Fibroblast of lung (primary cell): ENCODE results near the gene SPEM3. TPM values are rescaled to one million over a fixed set of nuclear protein-coding genes. Genes with fewer than 3 reads are reported as not detected.
A peak's percentile ranks its signal among the peaks of the same experiment; 100 is the strongest.

ENCODE experiments used
- DNase-seq, 2 donors: peaks; one replicate each; pipeline versions ENCODE4 v3.0.0 to v3.0.0-alpha.2; 2010; ENCODE audit warnings: low read depth in 2 of 2
- H2AFZ ChIP-seq: 2 replicates; pipeline ENCODE4 v1.5.1; 2012; ENCODE audit warnings: low read length, control low read depth, inconsistent platforms
- H3K27ac ChIP-seq: 2 replicates; pipeline ENCODE4 v1.5.1; 2011; ENCODE audit warnings: low read length, control low read depth; ENCODE audit not compliant: insufficient read depth
- H3K27me3 ChIP-seq: 2 replicates; pipeline ENCODE4 v1.5.1; 2011; ENCODE audit warnings: mild to moderate bottlenecking, low read length; ENCODE audit not compliant: control insufficient read depth, insufficient read depth
- H3K36me3 ChIP-seq: 2 replicates; pipeline ENCODE4 v1.5.1; 2011; ENCODE audit warnings: low read length; ENCODE audit not compliant: control insufficient read depth, insufficient read depth
- H3K4me1 ChIP-seq: 2 replicates; pipeline ENCODE4 v1.5.1; 2011; ENCODE audit warnings: low read length; ENCODE audit not compliant: control insufficient read depth, insufficient read depth; ENCODE audit errors: extremely low read depth
- H3K4me2 ChIP-seq: 2 replicates; pipeline ENCODE4 v1.5.1; 2011; ENCODE audit warnings: low read length, control low read depth; ENCODE audit not compliant: insufficient read depth; ENCODE audit errors: extremely low read depth
- H3K4me3 ChIP-seq, 4 experiments: fragments of 200-600 bp in 1 of 4; sonication (generic) in 1 of 4; replicated peaks in 1 of 4; 2 replicates each; pipeline ENCODE4 v1.5.1; 2011 to 2016; ENCODE audit warnings: low read length in 4 of 4, low read depth in 3 of 4, mild to moderate bottlenecking in 3 of 4, control low read depth in 2 of 4, inconsistent platforms in 1 of 4, mixed read lengths in 1 of 4; ENCODE audit not compliant: insufficient read depth in 1 of 4; ENCODE audit errors: control extremely low read depth in 1 of 4
- H3K79me2 ChIP-seq: 2 replicates; pipeline ENCODE4 v1.5.1; 2012; ENCODE audit warnings: mild to moderate bottlenecking, low read length, inconsistent platforms; ENCODE audit not compliant: control insufficient read depth, insufficient read depth
- H3K9ac ChIP-seq: 2 replicates; pipeline ENCODE4 v1.5.1; 2011; ENCODE audit warnings: mild to moderate bottlenecking, low read length, control low read depth; ENCODE audit not compliant: insufficient read depth
- H3K9me3 ChIP-seq: 2 replicates; pipeline ENCODE4 v1.5.1; 2012; ENCODE audit warnings: low read depth, low read length; ENCODE audit not compliant: control insufficient read depth, insufficient read depth
- H4K20me1 ChIP-seq: 2 replicates; pipeline ENCODE4 v1.5.1; 2011; ENCODE audit warnings: low read length; ENCODE audit not compliant: control insufficient read depth, insufficient read depth; ENCODE audit errors: extremely low read depth
- EZH2 ChIP-seq: IDR thresholded peaks from 2 replicates; pipeline ENCODE4 v1.5.1; 2012; ENCODE audit warnings: low read length, control low read depth, mild to moderate bottlenecking; ENCODE audit errors: missing control alignments
- polyA plus RNA-seq, 2 donors: library from polyadenylated mRNA; depleted of rRNA in 1 of 2; stranded (reverse) in 1 of 2; unstranded in 1 of 2; fragments of >200 nt; gene quantifications; 2 replicates each; pipeline ENCODE4 v1.2.1, GENCODE V29; 2011 to 2012; ENCODE audit warnings: missing spikeins in 1 of 2
- total RNA-seq: library from RNA; depleted of rRNA; stranded (reverse); fragments of >200 nt; gene quantifications from 2 replicates; pipeline ENCODE4 v1.2.1, GENCODE V29; 2014
- TF ChIP-seq, protein P1 (sequence below), 2 donors: IDR thresholded peaks in 1 of 2; conservative IDR thresholded peaks in 1 of 2; 1 replicate in 1 of 2; 2 replicates in 1 of 2; pipeline ENCODE4 v1.5.1; 2011 to 2012; ENCODE audit warnings: low read length in 2 of 2, control low read depth in 1 of 2, inconsistent platforms in 1 of 2, low read depth in 1 of 2, mild to moderate bottlenecking in 1 of 2

Gene SPEM3
- total and polyA plus RNA-seq, 2 donors (not counting 1 experiment from before 2014, with no cell fraction given): not detected

DNA sequence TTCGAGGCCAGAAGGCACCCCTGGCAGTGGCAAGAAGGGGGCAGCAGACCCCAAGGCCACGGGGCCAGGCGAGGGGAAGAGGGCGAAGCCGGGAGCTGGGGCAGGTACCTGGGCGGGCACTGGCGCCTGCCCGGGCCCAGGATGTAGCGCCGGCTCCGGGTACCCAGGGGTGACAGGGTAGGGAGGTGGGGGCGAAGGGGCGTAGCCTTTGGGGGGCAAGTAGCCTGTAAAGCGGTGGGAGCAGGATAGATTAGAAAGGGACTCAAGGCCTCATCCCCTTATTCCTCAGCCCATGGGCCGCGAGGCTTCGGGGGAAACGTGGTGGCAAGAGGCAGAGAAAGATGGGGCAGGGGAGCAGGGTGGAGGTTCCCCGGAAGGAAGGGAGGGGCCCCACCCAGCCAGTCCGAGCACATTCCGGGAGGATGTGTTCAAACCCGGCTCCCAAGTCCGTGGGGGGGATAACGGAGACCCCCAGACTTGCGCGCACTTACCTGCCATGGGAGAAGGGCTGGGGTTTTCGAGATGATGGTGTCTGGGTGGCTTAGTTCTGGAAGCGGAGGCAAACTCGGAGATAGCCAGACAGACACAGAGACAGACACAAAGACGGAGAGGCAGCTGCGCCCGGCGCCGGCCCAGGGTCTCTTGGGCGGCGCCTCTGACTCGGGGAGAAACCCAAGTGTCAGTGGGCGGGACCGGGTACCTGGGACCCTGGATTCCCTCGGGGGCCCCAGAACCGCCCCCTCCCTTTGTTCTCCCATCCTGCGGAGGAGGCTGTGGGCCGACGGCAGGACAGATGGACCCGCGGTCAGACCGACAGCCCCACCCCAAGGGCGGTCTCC lies 34.8 kb upstream of the SPEM3 start:
- no peak for TF ChIP-seq EZH2
- TF ChIP-seq, protein P1, sequence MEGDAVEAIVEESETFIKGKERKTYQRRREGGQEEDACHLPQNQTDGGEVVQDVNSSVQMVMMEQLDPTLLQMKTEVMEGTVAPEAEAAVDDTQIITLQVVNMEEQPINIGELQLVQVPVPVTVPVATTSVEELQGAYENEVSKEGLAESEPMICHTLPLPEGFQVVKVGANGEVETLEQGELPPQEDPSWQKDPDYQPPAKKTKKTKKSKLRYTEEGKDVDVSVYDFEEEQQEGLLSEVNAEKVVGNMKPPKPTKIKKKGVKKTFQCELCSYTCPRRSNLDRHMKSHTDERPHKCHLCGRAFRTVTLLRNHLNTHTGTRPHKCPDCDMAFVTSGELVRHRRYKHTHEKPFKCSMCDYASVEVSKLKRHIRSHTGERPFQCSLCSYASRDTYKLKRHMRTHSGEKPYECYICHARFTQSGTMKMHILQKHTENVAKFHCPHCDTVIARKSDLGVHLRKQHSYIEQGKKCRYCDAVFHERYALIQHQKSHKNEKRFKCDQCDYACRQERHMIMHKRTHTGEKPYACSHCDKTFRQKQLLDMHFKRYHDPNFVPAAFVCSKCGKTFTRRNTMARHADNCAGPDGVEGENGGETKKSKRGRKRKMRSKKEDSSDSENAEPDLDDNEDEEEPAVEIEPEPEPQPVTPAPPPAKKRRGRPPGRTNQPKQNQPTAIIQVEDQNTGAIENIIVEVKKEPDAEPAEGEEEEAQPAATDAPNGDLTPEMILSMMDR (conservative IDR thresholded peaks at IDR 0.05 in 1 of 2, IDR thresholded peaks at IDR 0.05 in 1 of 2; ENCODE audit: low read depth in 1 of 2, low read length in 2 of 2): peak in 1 of 2 donors; percentile 5
- Histone ChIP-seq H3K4me2 (peak overlapping the region; percentile 92), H3K27ac (peak overlapping the region; percentile 90), H3K4me3 (peak overlapping the region; percentile 54 to 96 (median 80)), H3K4me1 (peaks cover 3% of the 10 kb centered on the region), H3K36me3 (peaks cover 15% of the 10 kb centered on the region), H3K79me2 (no peaks in the 10 kb centered on the region), H3K27me3 (no peaks in the 10 kb centered on the region), H2AFZ (peak overlapping the region; percentile 15), H3K9ac (peak overlapping the region; percentile 80), H3K9me3 (no peaks in the 10 kb centered on the region), H4K20me1 (no peaks in the 10 kb centered on the region)
- DNase-seq: no peak

DNA sequence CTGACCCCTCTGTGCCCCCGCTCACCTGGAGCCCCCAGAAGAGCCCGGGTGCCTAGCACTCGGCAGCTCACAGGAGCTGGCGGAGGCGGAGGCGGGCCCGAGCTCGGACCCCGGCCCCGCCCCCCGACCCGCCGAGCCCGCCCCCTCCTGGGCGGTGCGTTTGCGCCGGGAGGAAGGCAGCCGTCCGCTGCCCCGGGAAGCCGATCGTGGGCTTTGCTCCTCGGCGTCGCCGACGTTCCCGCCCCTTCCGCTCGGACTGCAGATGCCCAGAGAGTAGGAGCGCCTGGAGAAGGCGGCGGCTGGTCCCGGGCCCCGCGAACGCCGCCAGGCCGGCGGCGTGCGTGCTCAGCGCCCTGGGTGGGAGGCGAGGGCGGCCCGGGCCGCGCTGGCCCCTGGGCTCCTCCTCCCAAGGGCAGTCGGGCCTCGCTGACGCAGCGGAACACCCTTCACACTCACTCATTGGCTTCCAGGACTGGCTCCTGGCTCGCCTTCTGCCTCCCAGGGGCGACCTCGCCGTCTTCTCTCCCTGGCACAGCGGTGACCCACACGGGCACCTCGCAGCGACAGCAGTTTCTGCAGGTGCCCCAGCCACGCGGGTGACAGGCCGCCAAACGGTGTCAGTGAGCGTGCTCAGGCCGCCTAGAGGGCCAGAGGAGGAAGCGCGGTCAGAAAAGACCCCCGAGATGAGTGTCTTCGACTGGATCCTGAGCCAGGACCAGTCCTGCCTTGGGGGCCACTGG lies 34.0 kb upstream of the SPEM3 start, which contains the start of gene PLSCR3:
PLSCR3 (minus strand) TSS at position 74 of the 740 bp plus-strand sequence. CDS start 415 bp downstream, outside the sequence.
- Histone ChIP-seq H3K4me3 (peak within 1 kb of the TSS; percentile 54 to 96 (median 80)), H3K27me3 (no peaks in the 10 kb centered on the region), H3K79me2 (no peaks in the 10 kb centered on the region), H2AFZ (peak within 1 kb of the TSS; percentile 83), H3K9ac (peak within 1 kb of the TSS; percentile 80), H3K36me3 (peaks cover 13% of the 10 kb centered on the region), H3K9me3 (no peaks in the 10 kb centered on the region), H3K27ac (peak within 1 kb of the TSS; percentile 90), H3K4me2 (peak within 1 kb of the TSS; percentile 99), H3K4me1 (peaks cover 3% of the 10 kb centered on the region), H4K20me1 (no peaks in the 10 kb centered on the region)
- TF ChIP-seq EZH2: no peak
- TF ChIP-seq, protein P1 (conservative IDR thresholded peaks at IDR 0.05 in 1 of 2, IDR thresholded peaks at IDR 0.05 in 1 of 2; ENCODE audit: low read depth in 1 of 2, low read length in 2 of 2): peak; percentile 34 to 49
- DNase-seq: peak; percentile 79 to 83

DNA sequence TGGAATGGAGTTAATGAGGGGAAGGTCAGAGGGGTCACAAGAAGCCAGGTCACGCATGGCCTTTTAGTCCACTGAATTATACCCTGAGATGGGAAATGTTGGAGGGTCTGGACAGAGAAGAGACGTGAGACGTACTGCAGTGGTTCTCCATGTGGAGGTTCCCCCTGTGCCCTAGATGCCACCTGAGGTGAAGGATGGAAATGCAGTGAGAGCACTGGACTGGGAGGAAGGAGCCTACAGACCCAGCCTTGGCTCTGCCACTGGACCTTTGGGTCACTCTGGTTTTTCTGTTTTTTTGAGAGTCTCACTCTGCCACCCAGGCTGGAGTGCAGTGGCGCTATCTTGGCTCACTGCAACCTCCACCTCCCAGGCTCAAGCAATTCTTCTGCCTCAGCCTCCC lies 32.5 kb upstream of the SPEM3 start:
- no peak overlapping the region for H3K27ac ChIP-seq
- H3K36me3 ChIP-seq: peaks cover 6% of the 10 kb centered on the region
- H3K27me3 ChIP-seq: no peaks in the 10 kb centered on the region
- no peak overlapping the region for H3K4me2 ChIP-seq
- no peaks in the 10 kb centered on the region for H3K9me3 ChIP-seq
- H4K20me1 ChIP-seq: no peaks in the 10 kb centered on the region
- no peaks in the 10 kb centered on the region for H3K79me2 ChIP-seq
- no peak for DNase-seq
- H3K9ac ChIP-seq: no peak overlapping the region
- H2AFZ ChIP-seq: no peak overlapping the region
- peaks cover 3% of the 10 kb centered on the region for H3K4me1 ChIP-seq
- TF ChIP-seq, protein P1 (conservative IDR thresholded peaks at IDR 0.05 in 1 of 2, IDR thresholded peaks at IDR 0.05 in 1 of 2; ENCODE audit: low read depth in 1 of 2, low read length in 2 of 2): no peak
- no peak for TF ChIP-seq EZH2
- no peak overlapping the region for H3K4me3 ChIP-seq
